ENCODE data around the gene UBE2S.
A peak's percentile ranks its signal among the peaks of the same experiment; 100 is the strongest.
"Not testable (repeated sequence)": the region's sequence is repeated elsewhere in the genome, so short reads cannot be mapped to it uniquely, and the experiment has no call there.

The UBE2S gene

DNA sequence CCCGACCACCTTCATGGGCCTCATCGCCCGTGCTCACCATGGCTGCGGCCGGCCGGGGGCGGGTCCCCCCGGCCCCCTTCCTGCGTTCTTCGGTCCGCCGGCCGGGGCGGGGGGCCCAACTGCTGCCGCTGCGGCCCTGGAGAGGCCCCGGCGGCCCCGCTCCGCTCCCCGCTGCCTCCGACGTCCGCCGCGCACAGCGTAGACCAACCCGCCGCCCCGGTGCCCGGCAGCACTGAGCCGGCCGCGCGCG lies at the start of gene UBE2S:
UBE2S (minus strand) TSS at position 239 of the 250 bp plus-strand sequence; CDS start at position 40, 199 bp downstream.
- DNase-seq: not testable (repeated sequence)

GRCh38 chr19:55456347-55456746 lies 48.8 kb upstream of the UBE2S start:
- no peak for DNase-seq

GRCh38 chr19:55455576-55456235 lies 48.1 kb upstream of the UBE2S start:
- DNase-seq: no peak

- DNase-seq: peak; percentile 29
These were observed 47.2 kb upstream of the UBE2S start for GRCh38 chr19:55454787-55455243.

GRCh38 chr19:55453511-55454260 lies 46.1 kb upstream of the UBE2S start:
- DNase-seq: no peak

- DNase-seq: no peak
These were observed 45.3 kb upstream of the UBE2S start for GRCh38 chr19:55452749-55453346.

DNA sequence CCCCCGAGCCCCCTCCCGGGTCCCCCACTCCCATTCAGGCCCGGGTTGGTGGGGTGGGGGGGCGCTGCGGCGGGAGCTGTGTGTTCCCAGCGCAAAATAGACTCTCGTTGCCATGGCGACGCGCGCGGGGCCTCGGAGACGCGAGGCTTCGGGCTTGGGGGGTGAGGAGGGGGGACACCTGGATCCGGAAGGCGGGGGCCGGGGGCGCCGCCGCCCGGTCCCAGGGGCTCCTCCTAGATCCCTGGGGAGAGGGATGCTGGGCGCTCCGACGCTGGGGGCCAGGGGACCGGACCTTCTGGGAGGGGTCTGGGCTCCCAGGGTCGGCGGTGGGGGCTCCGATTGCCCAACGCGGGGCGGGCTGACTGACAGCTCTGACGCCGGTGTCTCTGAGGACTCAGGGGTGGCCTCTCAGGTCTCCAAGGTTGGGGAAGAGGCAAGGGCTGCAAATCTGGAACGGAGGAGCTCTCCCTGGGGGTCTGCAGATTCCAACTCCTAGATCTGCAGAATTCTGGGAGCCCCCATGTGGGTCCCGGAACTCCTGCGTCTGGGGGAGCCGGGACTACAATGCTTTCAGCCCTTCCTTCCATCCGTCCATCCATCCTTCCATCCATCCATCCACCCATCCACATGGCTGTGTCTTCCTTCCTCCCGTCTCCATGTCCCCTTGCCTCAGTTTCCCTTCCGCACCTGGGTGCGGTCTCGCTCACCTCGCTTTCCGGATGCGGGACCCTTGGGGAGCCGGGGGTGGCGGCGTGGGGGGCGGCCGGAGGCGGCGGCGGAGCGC lies 44.6 kb upstream of the UBE2S start:
- DNase-seq: no peak

- DNase-seq: no peak
These were observed 43.8 kb upstream of the UBE2S start for GRCh38 chr19:55451163-55451964.

- no peak for DNase-seq
These were observed 41.9 kb upstream of the UBE2S start for GRCh38 chr19:55449469-55449868.

- DNase-seq: not testable (repeated sequence)
These were observed 40.5 kb upstream of the UBE2S start for GRCh38 chr19:55448175-55448490.

DNA sequence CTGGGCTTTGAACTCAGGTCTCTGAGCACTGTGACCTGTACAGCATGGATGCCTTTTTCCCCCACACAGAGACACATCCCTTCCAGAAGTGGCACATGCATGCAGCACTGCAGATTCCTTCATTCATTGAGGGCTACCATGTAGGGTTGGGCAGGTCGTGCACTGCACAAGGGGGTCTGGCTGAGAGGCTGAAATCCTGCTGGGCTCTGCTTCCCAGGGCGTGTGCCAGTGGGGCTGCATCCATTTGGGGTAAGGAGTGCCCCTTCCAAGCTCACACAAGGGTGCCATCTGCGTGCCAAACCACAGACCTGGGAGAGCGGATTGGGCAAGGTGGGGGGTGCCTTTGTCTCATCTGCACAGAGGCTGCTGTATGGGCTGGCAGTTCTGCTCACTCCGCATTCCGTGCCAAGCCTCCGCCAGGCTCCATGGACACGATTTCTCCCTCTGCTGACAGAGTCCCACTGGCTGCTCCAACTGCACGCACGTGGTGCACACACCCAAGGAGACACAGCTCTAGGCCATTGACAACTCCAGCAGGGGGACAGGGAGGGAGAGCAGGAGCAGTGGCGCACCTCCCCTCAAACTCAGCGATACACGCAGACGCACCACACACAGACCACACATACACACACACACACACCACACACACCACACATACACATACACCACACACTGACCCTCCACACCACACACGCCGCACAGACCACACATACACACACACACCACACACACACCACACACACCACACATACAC lies 40.0 kb upstream of the UBE2S start:
- no peak for DNase-seq

DNA sequence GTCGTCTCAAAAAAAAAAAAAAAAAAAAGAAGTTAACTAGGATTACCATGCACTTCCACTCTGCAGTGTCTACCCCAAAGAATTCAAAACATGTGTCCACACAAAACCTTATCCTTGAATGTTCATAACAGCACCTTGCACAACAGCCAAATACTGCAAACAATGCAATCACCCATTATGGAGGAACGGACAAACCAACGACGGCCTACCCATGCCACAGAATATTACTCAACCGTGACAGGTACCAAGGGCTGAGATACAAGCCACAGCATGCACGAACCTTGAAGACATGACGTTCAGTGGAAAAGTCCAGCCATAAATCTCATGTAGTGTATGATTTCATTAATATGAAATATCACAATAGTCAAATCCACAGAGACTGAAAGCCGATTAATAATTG lies 38.5 kb upstream of the UBE2S start:
- DNase-seq: no peak

GRCh38 chr19:55444646-55445045 lies 37.1 kb upstream of the UBE2S start:
- DNase-seq: no peak

DNA sequence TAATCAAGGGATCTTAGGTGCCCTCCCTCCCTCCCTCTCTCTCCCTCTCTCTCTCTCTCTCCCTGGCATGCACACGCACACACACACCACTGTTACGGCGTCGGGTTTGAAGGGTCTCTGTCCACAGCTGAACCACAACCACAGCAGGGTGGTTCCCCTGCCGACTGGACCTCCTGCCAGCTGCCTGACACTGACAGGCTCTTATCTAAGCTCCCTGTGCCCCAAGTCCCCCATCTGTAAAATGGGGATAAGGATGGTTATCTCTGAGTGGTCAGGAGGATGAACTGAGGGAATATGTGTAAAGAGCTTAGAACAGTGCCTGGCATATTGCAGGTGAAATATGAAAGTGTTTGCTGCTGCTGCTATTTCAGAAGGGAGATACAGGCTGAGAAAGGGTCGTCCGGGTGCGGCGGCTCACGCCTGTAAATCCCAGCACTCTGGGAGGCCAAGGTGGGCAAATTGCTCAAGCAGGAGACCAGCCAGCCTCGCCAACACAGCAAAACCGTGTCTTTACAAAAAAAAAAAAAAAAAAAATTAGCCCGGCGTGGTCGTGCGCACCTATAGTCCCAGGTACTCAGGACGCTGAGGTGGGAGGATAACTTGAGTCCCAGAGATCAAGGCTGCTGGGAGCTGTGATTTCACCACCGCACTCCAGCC lies 36.4 kb upstream of the UBE2S start:
- DNase-seq: no peak

- no peak for DNase-seq
These were observed 35.6 kb upstream of the UBE2S start, which contains the start of gene SHISA7 for GRCh38 chr19:55443045-55443823. Gene SHISA7, minus strand, starts transcription at chr19:55443300. Its CDS starts 437 bp downstream, at chr19:55442863.

- DNase-seq: no peak
These were observed 34.9 kb upstream of the UBE2S start for GRCh38 chr19:55442372-55442961.

- DNase-seq: no peak
These were observed 34.2 kb upstream of the UBE2S start for GRCh38 chr19:55441692-55442321.

- DNase-seq: no peak
These were observed 33.7 kb upstream of the UBE2S start for GRCh38 chr19:55441319-55441691.

DNA sequence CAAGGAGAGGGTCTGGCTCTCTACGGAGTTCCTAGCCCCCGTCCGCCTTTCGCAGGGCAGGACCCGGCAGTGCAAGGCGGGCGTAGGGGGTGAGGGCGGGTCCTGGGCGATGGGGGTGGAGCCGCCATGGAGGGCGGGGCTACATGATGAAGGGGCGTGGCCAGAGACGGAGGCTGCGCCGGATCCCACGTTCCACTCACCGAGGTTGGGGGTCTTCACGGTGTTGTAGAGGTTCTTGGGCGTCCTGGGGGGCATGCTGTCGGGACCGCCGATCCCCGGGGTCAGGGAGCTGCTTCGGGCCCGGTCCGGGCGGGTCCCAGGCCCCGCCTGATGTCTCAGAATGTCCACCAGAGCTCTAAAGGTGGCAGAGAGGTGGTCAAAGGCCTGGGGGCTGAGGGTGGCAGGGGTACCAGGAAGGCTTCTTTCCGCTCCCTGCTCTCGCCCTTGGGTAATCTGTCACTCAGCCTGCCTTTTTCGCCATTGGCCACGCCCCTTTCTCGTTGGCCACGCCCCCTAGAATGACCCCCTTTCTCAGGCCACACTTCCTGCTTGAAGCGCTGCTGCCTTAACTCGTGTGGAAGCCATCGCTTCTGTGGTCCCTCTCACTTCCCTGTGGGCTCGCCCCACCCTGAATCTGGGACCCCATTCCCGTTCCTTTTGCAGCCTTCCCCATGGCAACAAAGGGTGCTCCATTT lies 33.0 kb upstream of the UBE2S start:
- DNase-seq: no peak

Data from activated T-cell treated with anti-CD3 and anti-CD28 coated beads for 4 hours (primary cell).